Measurements from ENCODE around the gene RDH16. TPM values are rescaled to one million over a fixed set of nuclear protein-coding genes. Genes with fewer than 3 reads are reported as not detected.
"Not testable (repeated sequence)": the region's sequence is repeated elsewhere in the genome, so short reads cannot be mapped to it uniquely, and the experiment has no call there.

RDH16 gene
- total and polyA plus RNA-seq, 4 experiments from 2014 or later, result 0.09 to 1.9 (median 0.87) TPM

DNA sequence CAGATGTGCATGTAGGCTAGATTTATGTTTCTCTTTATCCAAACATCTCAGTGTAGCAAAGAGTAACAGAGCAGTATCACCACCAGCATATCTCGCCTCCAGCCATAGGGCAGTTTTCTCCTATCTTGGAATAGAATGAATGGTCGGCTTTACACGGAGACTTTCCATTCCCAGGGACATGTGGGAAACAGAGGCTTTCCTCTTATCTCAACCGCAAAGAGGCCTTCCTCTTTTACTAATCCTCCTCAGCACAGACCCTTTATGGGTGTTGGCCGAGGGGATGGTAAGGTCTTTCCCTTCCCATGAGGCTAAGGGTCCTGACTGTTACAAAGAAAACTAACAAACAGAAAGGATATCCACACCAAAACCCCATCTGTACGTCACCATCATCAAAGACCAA, 11.5 kb upstream of the RDH16 start:
- H3K36me3 ChIP-seq (ENCODE audit: insufficient read depth, low read length); H3K9me3 Mint-ChIP-seq; H3K9me3 ChIP-seq (ENCODE audit: control insufficient read depth in 1 of 2, low read length in 2 of 2); H3K4me3 ChIP-seq (ENCODE audit: low read length in 2 of 2); POLR2A ChIA-PET (ENCODE audit: partially characterized antibody); H3K36me3 Mint-ChIP-seq; H3K27me3 Mint-ChIP-seq; DNase-seq; CTCF ChIA-PET (ENCODE audit: partially characterized antibody); H3K27me3 ChIP-seq (ENCODE audit: insufficient read depth, low read length); H3K4me1 Mint-ChIP-seq; H3K27ac ChIP-seq (ENCODE audit: low read depth, low read length); intact Hi-C loops (cut with micrococcal nuclease); H3K4me1 ChIP-seq (ENCODE audit: insufficient read depth, low read length); H3K4me3 Mint-ChIP-seq; H3K27ac Mint-ChIP-seq: not testable (repeated sequence)

DNA sequence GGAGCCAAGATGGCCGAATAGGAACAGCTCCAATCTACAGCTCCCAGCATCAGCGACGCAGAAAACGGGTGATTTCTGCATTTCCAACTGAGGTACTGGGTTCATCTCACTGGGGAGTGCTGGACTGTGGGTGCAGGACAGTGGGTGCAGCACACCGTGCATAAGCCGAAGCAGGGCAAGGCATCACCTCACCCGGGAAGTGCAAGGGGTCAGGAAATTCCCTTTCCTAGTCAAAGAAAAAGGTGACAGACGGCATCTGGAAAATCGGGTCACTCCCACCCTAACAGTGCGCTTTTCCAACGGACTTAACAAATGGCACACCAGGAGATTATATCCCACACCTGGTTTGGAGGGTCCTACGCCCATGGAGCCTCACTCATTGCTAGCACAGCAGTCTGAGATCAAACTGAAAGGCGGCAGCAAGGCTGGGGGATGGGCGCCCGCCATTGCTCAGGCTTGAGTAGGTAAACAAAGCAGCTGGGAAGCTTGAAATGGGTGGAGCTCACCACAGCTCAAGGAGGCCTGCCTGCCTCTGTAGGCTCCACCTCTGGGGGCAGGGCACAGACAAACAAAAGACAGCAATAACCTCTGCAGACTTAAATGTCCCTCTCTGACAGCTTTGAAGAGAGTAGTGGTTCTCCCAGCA, 8.7 kb upstream of the RDH16 start:
- H3K4me3 Mint-ChIP-seq; H3K4me1 ChIP-seq (ENCODE audit: insufficient read depth, low read length); H3K9me3 ChIP-seq (ENCODE audit: control insufficient read depth in 1 of 2, low read length in 2 of 2); H3K4me3 ChIP-seq (ENCODE audit: low read length in 2 of 2); H3K27me3 Mint-ChIP-seq; H3K27ac Mint-ChIP-seq; H3K4me1 Mint-ChIP-seq; H3K27ac ChIP-seq (ENCODE audit: low read depth, low read length); CTCF ChIA-PET (ENCODE audit: partially characterized antibody); H3K36me3 Mint-ChIP-seq; POLR2A ChIA-PET (ENCODE audit: partially characterized antibody); H3K36me3 ChIP-seq (ENCODE audit: insufficient read depth, low read length); H3K27me3 ChIP-seq (ENCODE audit: insufficient read depth, low read length); intact Hi-C loops (cut with micrococcal nuclease); DNase-seq: not testable (repeated sequence)
- H3K9me3 Mint-ChIP-seq, result peaks cover 0 to 14% (median 8%) of the 10 kb centered on the region in 8 donors

GRCh38 chr12:56965124-56965523, 7.7 kb upstream of the RDH16 start:
- H3K36me3 ChIP-seq (ENCODE audit: insufficient read depth, low read length); H3K27ac Mint-ChIP-seq; intact Hi-C loops (cut with micrococcal nuclease); DNase-seq; H3K27ac ChIP-seq (ENCODE audit: low read depth, low read length); H3K4me1 Mint-ChIP-seq; POLR2A ChIA-PET (ENCODE audit: partially characterized antibody); H3K27me3 Mint-ChIP-seq; H3K4me3 ChIP-seq (ENCODE audit: low read length in 2 of 2); H3K9me3 ChIP-seq (ENCODE audit: control insufficient read depth in 1 of 2, low read length in 2 of 2); H3K27me3 ChIP-seq (ENCODE audit: insufficient read depth, low read length); H3K4me1 ChIP-seq (ENCODE audit: insufficient read depth, low read length); H3K36me3 Mint-ChIP-seq; CTCF ChIA-PET (ENCODE audit: partially characterized antibody); H3K4me3 Mint-ChIP-seq: not testable (repeated sequence)
- peaks cover 0 to 14% (median 8%) of the 10 kb centered on the region in 8 donors for H3K9me3 Mint-ChIP-seq

GRCh38 chr12:56963557-56963956, 6.1 kb upstream of the RDH16 start:
- CTCF ChIA-PET (ENCODE audit: partially characterized antibody); H3K9me3 ChIP-seq (ENCODE audit: control insufficient read depth in 1 of 2, low read length in 2 of 2); H3K27me3 Mint-ChIP-seq; H3K4me1 Mint-ChIP-seq; H3K27ac Mint-ChIP-seq; POLR2A ChIA-PET (ENCODE audit: partially characterized antibody); H3K36me3 Mint-ChIP-seq; H3K27me3 ChIP-seq (ENCODE audit: insufficient read depth, low read length); H3K4me1 ChIP-seq (ENCODE audit: insufficient read depth, low read length); H3K27ac ChIP-seq (ENCODE audit: low read depth, low read length); DNase-seq; H3K36me3 ChIP-seq (ENCODE audit: insufficient read depth, low read length); intact Hi-C loops (cut with micrococcal nuclease); H3K4me3 Mint-ChIP-seq; H3K4me3 ChIP-seq (ENCODE audit: low read length in 2 of 2): not testable (repeated sequence)
- peaks cover 0 to 19% (median 9%) of the 10 kb centered on the region in 8 donors for H3K9me3 Mint-ChIP-seq

DNA sequence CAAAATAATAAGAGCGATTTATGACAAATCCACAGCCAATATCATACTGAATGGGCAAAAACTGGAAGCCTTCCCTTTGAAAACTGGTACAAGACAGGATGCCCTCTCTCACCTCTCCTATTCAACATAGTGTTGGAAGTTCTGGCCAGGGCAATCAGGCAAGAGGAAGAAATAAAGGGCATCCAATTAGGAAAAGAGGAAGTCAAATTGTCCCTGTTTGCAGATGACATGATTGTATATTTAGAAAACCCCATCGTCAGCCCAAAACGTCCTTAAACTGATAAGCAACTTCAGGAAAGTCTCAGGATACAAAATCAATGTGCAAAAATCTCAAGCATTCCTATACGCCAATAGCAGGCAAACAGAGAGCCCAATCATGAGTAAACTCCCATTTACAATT, 4.8 kb upstream of the RDH16 start:
- H3K4me3 Mint-ChIP-seq; H3K36me3 ChIP-seq (ENCODE audit: insufficient read depth, low read length); H3K27ac Mint-ChIP-seq; H3K27me3 Mint-ChIP-seq; H3K4me1 ChIP-seq (ENCODE audit: insufficient read depth, low read length); H3K4me3 ChIP-seq (ENCODE audit: low read length in 2 of 2); H3K27me3 ChIP-seq (ENCODE audit: insufficient read depth, low read length); intact Hi-C loops (cut with micrococcal nuclease); POLR2A ChIA-PET (ENCODE audit: partially characterized antibody); CTCF ChIA-PET (ENCODE audit: partially characterized antibody); H3K27ac ChIP-seq (ENCODE audit: low read depth, low read length); H3K9me3 ChIP-seq (ENCODE audit: control insufficient read depth in 1 of 2, low read length in 2 of 2); DNase-seq; H3K4me1 Mint-ChIP-seq: not testable (repeated sequence)
- Mint-ChIP-seq H3K36me3 (peaks cover 0 to 11% of the 10 kb centered on the region in 2 donors), H3K9me3 (peaks cover 0 to 20% (median 16%) of the 10 kb centered on the region in 8 donors)

DNA sequence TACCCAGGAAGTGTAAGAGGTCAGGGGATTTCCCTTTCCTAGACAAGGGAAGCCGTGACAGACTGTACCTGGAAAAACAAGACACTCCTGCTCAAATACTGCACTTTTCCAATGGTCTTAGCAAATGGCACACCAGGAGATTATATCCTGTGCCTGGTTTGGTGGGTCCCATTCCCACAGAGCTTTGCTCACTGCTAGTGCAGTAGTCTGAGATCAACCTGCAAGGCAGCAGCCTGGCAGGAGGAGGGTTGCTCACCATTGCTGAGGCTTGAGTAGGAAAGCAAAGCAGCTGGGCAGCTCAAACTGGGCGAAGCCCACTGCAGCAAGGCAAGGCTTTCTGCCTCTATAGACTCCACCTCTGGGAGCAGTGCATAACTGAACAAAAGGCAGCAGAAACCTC, 1.0 kb upstream of the RDH16 start:
- intact Hi-C loops (cut with micrococcal nuclease), result no loop called here
- no peaks in the 10 kb centered on the region for H3K4me1 ChIP-seq (ENCODE audit: insufficient read depth, low read length)
- Mint-ChIP-seq H3K36me3 (peaks cover 0 to 19% of the 10 kb centered on the region in 2 donors), H3K9me3 (peaks cover 0 to 19% (median 15%) of the 10 kb centered on the region in 8 donors), H3K27ac (no peak overlapping the region), H3K4me3 (no peak overlapping the region), H3K27me3 (peaks cover 4 to 5% of the 10 kb centered on the region in 2 donors), H3K4me1 (no peaks in the 10 kb centered on the region)
- H3K36me3 ChIP-seq (ENCODE audit: insufficient read depth, low read length), result no peaks in the 10 kb centered on the region
- POLR2A ChIA-PET (ENCODE audit: partially characterized antibody), result no interaction called here
- DNase-seq, result no peak
- CTCF ChIA-PET (ENCODE audit: partially characterized antibody), result no interaction called here
- H3K27ac ChIP-seq (ENCODE audit: low read depth, low read length), result no peak overlapping the region
- H3K9me3 ChIP-seq (ENCODE audit: control insufficient read depth in 1 of 2, low read length in 2 of 2), result peaks cover 0 to 4% of the 10 kb centered on the region in 2 donors
- H3K4me3 ChIP-seq (ENCODE audit: low read length in 2 of 2), result no peak overlapping the region
- no peaks in the 10 kb centered on the region for H3K27me3 ChIP-seq (ENCODE audit: insufficient read depth, low read length)

- POLR2A ChIA-PET (ENCODE audit: partially characterized antibody), result no interaction called here
- DNase-seq, result no peak
- Mint-ChIP-seq H3K4me1 (no peaks in the 10 kb centered on the region), H3K9me3 (peaks cover 0 to 10% (median 7%) of the 10 kb centered on the region in 8 donors), H3K27me3 (peaks cover 3 to 4% of the 10 kb centered on the region in 2 donors), H3K27ac (no peak overlapping the region), H3K4me3 (no peak overlapping the region), H3K36me3 (peaks cover 1 to 34% of the 10 kb centered on the region in 2 donors)
- Histone ChIP-seq H3K27me3 (ENCODE audit: insufficient read depth, low read length) (no peaks in the 10 kb centered on the region), H3K9me3 (ENCODE audit: control insufficient read depth in 1 of 2, low read length in 2 of 2) (peaks cover 0 to 4% of the 10 kb centered on the region in 2 donors), H3K27ac (ENCODE audit: low read depth, low read length) (no peak overlapping the region), H3K36me3 (ENCODE audit: insufficient read depth, low read length) (no peaks in the 10 kb centered on the region), H3K4me1 (ENCODE audit: insufficient read depth, low read length) (no peaks in the 10 kb centered on the region), H3K4me3 (ENCODE audit: low read length in 2 of 2) (no peak overlapping the region)
- intact Hi-C loops (cut with micrococcal nuclease), result no loop called here
- CTCF ChIA-PET (ENCODE audit: partially characterized antibody), result no interaction called here
Measured at GRCh38 chr12:56955631-56956256, 1.7 kb downstream of the RDH16 start.

Measured in CD4-positive, alpha-beta memory T cell (primary cell).